LNCAP (cell line): ENCODE results near the gene OR4D11.

ENCODE experiments used
- CTCF ChIP-seq: fragments of 450-650 bp; IDR thresholded peaks from 2 replicates; pipeline ENCODE4 v1.5.1; 2017; ENCODE audit warnings: mild to moderate bottlenecking

Gene OR4D11

GRCh38 chr11:59501931-59502330, 1.4 kb upstream of the OR4D11 start:
- TF ChIP-seq CTCF: no peak

- TF ChIP-seq CTCF: no peak
Measured at GRCh38 chr11:59510941-59511589, 7.7 kb downstream of the OR4D11 start, which contains the start of gene OR4D9. TSS of gene OR4D9 (plus strand) at chr11:59511539. CDS start at chr11:59514913, 3,374 bp downstream.

DNA sequence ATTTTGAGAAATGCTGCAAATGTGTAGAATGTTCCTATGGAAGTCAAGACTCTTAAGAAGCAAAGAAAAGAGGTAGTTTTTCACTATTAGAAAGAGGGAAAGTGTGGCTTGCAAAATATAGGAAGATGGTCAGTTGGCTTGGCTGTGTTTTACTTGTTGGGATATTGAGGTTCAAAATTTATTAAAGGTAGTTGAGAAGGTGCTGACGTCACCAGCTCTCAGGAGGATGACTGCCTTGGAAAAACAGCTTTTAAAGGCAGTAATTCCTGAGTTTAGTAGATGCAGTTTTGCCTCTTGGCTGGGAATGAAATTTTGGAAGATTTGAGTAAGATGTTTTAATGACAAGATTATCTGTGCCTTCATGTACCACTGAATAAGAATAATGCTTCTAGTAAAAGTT, 8.3 kb downstream of the OR4D11 start:
- TF ChIP-seq CTCF: no peak

- TF ChIP-seq CTCF: no peak
Measured at GRCh38 chr11:59520741-59521140, 17.4 kb downstream of the OR4D11 start.

DNA sequence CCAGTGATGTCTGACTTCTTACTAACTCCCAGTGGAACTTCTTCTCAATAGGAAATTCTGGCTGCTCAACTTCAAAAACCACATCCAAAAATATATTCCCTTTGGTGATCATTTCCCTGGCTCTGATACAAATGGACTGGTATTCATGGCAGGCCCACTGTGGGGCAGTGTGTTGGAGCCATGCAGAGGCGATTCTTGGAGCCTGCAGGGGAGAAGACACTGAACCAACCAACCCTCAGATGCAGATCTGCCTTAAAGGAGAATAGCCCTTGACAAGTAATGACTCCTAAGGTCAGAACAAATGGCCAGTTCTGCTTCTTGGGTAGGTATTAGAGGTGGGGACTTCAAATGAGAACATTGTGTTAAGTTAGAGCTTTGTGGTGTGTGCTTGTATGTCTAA, 20.2 kb downstream of the OR4D11 start:
- TF ChIP-seq CTCF: no peak

DNA sequence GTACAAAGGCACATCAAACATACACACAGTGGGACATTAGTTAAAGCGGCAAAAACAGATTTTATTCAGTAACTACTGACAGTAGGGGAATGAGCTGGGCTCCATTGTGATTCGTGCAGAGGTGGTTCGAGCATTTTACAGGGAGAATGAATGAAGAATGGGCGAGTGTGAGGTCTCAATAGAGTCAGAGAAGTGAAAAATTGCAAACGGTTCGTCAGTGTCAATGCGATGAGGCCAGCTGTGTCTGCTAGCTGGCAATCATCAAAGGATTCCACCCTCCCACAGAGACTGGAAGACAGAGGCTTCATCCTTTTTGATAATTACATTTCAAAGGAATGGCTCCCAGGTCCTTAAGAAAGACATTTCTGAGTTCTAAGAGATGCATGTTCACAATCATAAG, 25.3 kb downstream of the OR4D11 start:
- no peak for TF ChIP-seq CTCF

- TF ChIP-seq CTCF: no peak
Measured at GRCh38 chr11:59532620-59533019, 29.2 kb downstream of the OR4D11 start.

DNA sequence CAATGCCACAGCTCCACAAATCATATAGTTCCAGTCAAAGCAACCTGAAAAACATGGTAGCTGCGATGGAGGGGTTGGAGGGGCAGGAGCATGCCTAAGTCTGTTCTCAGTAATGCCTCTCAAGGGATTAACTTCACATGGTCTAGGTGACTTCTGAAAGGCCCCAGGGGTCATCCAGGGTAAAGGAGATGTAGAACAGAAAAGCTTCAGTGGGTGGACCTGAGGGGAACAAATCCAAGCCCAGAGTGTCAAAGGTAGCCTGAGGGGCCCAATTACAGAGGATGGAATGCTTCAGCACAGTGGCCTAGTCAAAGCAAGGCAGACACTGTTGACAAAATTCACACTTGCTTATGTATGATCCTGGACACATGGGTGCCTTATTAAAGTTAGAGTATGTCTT, 31.3 kb downstream of the OR4D11 start:
- no peak for TF ChIP-seq CTCF
